Frontal cortex (tissue), 4 donors: ENCODE results near the gene PTPRN2. TPM values are rescaled to one million over a fixed set of nuclear protein-coding genes. Genes with fewer than 3 reads are reported as not detected.

ENCODE experiments used
- DNase-seq, 2 donors: peaks; one replicate each; pipeline ENCODE4 v3.0.0; 2012; ENCODE audit warnings: low spot score in 2 of 2
- FAIRE-seq: peaks from 2 replicates; lab custom pipeline; 2012; peaks lifted over from hg19 to GRCh38; lab: Jason Lieb, UNC
- total RNA-seq: library from RNA; depleted of rRNA; stranded (reverse); fragments of >200 nt; gene quantifications from one replicate; pipeline ENCODE4 v1.2.3, GENCODE V29; 2014
- donor health status: control.
- donor health status: control.
- donor health status: control.

PTPRN2 gene
- total RNA-seq, 1 donor from 2014 or later: 52.2 TPM

DNA sequence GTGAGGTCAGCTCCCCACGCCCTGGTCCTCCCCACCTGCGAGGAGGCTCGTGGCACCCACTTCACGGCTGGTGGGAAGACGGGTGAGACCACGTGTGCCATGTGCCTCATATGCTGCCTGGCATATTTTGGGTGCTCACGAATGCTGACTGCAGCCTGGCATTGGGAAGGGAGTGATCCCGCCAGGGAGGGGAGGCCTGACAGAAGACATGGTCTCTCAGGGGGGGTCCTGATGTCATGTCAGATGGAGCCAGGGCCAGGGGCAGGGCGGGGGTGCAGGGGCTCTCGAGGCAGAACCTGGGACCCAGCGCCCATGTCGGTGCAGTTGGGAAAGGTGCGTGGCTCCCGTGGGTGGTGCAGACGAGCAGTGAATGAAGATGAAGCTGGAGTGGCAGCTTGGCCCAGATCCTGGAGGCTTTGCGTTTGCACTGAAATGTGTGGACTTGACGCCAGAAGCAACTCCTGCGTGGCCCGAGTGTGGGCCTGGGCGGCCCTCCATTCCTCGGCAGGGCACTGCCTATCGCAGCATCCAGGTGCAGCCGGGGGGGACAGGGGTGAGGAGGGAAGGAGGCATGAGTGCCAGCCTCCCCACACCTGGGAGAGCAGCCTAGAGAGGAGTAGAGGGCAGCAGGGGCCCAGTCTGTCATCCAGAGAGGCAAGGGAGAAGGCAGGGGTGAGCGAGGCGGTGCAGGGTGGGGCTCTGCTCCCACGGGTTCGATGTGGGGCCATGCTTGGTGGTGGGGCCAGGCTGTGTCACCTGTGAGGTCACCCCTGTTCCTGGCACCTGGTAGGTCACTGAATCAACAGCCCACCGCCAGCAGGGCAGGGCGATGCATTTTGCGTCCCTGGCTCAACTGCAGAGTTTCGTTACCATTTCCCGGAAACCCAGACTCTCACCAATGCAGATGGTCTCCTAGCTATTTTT is 865.2 kb downstream of the PTPRN2 start:
- DNase-seq (no peak), FAIRE-seq (no peak)

DNA sequence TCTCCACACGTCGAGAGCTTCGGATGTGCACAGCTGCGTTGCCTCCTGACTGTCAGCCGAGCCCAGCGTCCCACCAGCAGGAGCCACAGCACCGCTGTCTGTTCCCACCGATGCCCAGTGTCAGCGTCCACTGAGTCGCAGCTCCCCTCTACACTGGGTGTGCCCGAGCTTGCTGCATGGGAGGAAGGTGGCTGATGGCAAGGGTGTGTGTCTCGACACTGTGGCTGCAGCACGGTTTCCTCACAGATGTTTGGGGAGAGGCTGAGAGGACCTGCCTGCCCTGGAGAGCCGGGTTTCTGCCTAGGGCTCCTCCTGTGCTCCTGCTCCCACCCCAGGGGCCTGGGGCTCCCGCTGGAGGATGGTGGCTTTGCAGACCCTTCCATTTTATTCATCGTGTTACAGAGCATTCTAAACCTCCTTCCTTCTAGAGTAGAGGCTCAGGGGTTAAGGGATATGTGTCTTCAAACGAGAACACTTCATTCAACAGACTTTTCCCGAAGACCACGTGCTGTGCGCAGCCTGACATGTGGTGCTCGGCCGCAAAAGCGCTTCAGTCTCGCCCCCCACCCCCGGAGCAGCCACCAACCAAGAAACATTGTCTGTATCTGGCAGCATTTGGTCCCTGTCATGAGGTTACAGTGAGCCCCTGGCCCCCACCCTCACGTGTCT is 866.0 kb downstream of the PTPRN2 start:
- FAIRE-seq: no peak
- DNase-seq: no peak

DNA sequence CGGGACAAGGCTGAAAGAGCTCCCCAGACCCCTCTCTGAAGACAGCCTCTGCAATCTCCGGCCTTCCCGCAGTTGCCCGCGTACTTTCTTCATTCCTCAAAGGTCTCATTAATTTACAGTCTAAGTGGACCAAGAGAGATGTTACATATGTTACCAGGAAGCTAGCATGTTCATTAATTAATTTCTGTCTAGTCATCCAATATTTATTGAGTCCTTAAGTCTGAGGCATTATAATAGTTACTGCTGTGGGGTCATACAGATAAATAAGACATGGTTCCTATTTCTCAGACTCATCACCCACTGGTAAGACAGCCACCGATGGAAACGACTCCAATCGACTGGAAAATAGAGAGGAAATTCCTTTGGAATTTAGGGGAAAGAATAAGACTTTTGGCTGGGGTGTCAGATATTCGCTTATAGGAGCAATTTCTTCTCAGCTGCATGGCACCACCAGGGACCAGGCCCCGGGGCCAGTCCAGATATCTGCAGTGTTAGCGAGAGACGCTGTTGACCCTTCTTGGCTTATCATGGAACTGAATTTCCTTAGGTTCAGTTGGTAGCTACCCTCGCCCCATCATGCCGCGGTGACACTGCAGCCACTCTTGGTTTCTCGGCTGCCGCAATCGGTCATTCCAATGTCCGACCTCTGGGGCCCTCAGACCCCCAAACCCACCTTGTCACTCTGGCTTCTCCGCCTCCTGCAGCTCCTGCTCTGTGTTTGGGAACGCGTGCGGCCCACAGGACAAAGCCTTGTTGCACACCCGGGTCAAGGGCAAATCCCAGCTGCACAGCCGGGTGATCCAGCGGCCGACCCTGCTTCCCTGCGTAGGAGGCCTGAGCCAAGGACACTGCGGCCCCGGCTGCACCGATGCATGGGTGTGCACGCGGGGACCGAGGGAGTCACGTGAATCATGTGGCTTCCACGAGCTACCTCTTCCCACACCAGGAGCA is 867.6 kb downstream of the PTPRN2 start:
- no peak for FAIRE-seq

DNA sequence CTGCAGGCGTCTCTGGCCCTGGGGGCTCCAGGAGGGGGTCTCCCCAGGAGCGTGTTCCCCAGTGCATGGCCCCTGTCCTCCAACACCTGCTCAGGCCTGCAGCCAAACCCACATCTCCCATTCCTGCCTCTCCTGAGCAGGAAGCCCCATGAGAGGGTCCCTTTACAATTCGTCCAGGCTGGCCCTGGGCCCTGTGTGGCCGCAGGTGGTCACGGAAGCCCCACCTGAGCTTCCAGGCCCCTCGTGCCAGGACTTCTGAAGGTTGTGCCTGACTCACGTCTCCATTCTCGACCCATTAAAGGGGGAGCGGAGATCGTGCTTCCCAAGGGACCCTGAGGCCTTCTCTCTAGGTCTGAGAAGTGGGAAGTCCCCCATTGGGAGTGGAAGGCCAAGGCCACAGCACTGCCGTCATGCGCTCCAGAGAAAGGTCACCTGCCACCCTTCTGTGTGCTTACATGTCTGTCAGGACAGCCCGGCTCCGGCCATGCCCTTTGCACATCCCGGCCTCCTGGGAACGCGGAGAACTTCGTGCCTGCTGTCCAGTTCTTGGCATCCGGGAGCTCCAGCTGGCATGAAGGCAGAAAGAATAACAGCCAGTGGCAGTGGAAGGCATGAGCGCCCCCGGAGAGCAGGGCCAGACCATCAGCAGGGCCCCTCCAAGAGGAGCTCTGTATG is 868.5 kb downstream of the PTPRN2 start:
- FAIRE-seq: no peak
- no peak for DNase-seq

More for the DNA sequence above, 867.6 kb downstream of the PTPRN2 start:
- DNase-seq: no peak

DNA sequence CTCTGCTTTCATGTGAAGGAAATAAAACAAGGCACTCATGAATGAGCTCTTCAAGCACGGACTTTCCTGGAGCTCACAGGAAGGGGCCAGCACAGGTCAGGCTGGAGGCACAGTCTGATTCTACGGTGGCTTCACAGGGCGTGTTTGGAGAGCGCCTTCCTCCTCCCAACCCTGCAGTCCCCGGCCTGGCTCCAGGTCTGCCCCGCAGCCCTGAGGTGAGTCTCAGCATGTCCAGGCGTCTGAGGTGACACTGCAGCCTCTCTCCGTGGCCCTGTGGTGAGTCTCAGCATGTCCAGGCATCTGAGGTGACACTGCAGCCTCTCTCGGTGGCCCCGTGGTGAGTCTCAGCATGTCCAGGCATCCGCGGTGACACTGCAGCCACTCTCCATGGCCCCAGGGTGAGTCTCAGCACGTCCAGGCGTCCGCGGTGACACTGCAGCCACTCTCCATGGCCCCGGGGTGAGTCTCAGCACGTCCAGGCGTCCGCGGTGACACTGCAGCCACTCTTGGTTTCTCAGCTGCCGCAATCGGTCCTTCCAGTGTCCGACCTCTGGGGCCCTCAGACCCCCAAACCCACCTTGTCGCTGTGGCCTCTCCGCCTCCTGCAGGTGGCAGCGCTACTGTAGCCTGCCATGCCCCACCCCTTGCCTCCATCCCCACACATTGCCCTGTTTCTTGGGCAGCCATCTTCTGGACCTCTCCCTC is 869.2 kb downstream of the PTPRN2 start:
- DNase-seq: no peak
- FAIRE-seq: no peak

DNA sequence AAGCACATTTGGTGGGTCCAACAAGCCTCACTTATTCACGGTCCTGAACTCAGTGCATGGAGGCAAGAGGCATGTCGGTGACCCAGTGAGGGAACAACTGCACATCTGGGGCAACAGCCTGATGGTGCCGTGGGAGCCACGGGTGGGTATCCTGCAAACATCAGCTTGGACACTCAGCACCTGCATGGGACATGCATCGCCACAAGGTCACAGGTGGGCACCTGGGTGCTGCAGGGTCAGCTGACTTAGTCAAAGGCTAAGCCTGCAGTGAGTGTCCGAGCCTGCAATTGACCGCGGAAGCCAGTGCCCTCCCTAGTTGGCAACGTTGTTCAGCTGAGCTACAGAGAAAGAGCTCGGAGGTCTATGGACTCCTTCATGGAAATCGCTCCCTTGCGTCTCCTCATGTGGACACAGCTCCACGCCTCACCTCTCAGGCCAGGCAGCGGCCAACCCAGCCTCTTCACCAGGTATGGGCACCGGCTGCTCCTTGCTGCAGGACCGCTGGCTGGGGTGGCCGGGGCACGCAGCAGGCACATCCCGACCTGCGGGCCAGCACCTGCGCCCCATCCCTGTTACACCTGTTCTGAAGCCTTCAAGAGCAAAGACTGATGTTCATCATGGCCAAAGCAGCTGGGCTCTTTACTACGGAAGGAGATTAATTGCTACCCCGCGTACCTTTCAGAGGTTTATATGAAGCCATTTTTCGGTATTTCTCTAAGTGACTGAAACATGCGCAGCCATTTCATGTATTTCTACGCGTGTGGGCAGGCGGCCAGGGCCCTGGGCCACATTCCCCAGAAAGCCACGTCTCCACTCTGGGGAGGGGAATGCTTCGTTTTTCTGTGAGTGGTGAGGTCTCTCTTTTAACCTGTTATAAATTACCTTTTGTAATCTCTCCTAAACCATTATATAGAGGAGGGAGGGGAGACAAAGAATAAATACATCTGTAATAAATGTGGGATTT is 870.1 kb downstream of the PTPRN2 start:
- no peak for DNase-seq
- no peak for FAIRE-seq

DNA sequence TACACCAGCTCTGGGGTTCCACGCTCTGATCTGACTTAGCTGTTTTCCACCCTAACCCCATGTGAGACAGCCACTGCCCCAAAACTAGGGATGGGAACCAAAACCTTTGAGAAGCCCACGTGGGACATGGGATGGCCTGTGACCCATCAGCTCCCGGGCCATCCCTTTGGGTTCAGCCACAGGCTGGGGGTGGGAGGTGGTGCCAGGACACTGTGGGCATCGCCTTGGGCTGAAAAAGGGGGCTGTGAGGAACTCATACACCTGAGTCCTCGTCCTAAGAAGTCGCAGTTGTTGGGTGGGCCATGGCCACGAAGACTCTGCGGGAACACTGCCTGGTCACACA is 871.7 kb downstream of the PTPRN2 start:
- no peak for DNase-seq

DNA sequence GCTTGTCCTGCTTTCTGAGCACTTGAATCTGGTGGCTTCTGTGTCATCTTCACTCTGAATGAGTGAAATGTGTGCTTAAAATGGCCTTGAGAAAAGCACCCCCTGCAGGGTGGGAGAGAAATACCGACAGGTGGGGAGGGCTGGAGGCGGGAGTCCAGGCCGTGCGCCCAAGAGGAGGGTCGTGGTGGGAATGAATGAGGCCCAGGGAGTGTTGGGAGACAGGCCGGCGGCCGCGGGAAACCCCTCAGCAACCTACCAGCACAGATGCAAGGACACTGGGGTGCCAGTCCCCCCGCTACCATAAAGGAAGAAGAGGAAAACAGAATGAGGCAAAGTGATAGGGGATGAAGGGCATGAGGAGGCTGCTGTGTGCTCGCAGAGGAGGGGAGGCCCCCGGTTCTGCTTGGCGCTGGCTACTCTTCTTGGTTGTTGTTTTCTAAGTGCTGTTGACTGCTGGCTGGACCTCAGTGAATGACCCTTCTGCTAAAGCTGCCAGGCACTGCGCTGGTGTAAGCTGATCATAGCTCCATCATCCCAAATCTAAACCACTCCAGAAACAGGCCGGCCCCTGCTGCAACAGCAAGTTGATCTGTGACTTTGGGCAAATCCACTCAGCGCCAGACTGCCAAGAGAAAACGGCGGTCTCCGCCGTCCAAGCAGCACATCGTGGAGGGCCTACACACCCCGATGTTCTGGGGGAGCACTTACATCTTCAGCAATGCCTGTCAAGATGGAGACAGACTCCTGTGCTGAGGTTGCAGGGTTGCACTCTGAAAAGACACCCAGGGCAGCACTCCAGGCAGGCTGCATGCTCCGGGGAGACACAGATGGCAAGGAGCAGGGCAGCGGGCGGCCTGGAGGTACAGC is 872.3 kb downstream of the PTPRN2 start:
- DNase-seq (peak in 1 of 2 donors; percentile 7), FAIRE-seq (no peak)

More for the DNA sequence above, 871.7 kb downstream of the PTPRN2 start:
- no peak for FAIRE-seq

DNA sequence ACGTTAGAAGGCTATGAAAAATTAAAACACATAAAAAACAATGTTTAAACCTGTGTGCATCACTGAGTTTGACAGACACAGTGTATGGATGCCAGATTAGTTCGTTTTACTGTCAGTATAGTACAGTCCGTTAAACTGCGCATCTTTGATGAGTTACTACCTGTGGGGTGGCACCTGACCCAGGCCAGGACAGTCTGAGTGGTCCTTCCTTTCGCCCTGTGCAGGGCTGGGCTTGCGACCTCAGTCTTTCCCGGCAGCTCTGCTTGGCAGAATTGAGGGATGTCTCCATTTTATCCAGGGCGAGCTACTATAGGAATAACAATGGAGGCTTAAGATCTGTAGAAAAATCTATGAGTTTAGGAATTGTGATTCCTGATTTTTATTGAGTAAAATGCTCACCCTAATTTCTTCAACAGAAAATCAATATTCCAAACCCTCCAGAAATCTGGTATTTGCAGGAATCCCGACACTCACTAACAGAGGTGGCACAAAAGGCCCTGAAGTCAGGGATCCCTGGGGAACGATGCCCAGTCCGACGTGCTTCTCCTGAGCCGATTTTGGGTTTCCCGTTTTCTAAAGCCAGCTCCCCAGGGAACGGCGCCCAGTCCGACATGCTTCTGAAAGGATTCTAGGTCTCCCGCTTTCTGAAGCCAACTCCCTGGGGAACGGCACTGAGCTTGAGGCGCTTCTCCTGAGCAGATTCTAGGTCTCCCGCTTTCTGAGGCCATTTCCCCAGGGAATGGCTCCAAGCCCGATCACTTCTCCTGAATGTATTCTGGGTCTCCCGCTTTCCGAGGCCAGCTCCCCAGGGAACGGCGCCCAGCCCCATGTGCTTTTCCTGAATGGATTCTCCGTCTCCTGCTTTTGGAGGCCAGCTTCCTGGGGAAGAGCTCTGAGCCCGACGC is 873.2 kb downstream of the PTPRN2 start:
- FAIRE-seq (no peak), DNase-seq (peak in 1 of 2 donors; percentile 8)

DNA sequence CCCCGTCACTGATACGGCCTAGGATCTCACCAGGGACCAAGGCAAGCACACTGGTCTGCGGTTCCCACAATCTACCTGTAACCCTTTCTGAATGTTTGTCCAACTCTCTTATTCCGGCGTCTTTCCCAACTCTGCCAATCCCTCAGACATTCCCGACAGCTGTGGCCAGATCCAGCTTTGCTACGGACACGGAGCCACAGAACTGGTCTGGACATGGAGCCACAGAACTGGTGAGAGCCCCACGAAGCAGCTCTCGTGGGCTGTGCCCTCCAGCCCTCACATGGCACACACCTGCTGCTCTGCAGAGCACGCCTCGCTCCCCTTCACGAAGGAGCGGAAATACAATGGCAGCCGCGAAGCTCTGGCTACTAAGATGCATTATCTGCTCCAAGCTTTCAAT is 874.0 kb downstream of the PTPRN2 start:
- no peak for FAIRE-seq
- DNase-seq: no peak

DNA sequence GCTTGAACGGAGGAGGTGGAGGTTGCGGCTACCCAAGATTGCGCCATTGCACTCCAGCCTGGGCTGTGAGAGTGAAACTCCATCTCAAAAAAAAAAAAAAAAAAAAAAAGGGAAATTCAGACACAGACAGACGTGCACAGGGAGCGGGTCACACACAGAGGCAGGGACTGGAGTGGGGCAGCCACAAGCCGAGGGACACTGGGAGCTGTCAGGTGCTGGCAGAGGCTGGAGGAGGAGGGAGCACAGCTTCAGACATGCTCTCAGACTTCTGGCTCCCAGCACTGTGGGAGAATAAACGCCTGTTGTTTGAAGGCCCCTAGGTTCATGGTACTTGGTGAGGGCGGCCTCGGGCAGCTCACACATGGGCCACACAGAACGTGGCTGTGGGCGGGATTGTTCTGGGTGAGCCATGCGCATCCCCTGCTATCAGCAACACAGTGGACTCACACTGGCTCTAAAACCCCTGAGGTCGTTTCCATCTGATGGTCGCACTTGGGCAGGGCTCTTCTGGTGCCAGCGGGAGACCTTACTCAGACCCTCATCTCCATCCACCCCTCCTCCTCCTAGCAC is 874.9 kb downstream of the PTPRN2 start:
- FAIRE-seq (no peak), DNase-seq (peak in 1 of 2 donors; percentile 12)

DNA sequence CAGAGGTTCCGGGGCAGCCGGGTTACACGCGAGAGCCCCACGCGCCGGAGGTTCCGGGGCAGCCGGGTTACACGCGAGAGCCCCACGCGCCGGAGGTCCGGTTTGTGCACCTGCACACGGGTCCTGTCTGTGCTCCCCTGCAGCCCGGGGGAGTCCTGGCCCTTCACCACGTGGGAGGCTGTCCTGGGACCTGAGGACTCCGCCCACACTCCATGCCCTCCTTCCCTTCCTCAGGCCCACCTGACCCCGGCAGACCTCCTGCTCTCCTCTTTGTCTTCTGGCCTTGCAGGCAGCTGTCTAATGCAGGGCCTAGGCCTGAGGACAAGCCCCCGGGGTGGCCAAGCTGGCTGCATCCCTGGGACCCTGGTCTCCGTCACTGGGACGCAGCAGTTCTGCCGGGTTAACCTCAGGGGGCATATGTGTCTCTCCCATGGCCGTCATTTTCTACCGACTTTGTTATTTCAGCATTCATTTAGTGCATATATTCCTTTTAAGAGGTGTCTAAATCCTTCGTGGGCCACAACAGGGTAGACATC is 876.2 kb downstream of the PTPRN2 start:
- DNase-seq (peak in 1 of 2 donors; percentile 12), FAIRE-seq (no peak)

DNA sequence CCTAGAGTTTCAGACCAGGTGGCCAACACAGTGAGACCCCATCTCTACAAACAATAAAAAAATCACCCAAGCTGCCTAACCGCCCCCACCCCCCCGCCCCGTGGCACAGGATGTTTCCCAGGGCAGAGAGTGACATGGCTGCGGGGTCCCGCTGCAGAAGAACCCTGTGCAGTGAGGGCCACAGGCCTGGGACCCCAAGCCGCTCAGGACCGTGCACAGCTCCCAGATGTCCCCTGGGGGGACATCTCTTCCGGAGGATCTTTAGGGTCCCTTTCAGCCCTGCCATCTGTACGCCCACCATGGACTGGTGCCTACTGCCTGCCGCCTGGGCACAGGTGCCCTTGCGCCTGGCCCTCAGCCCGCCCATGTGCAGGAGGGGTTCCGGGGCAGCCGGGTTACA is 877.2 kb downstream of the PTPRN2 start:
- no peak for FAIRE-seq
- DNase-seq: no peak

DNA sequence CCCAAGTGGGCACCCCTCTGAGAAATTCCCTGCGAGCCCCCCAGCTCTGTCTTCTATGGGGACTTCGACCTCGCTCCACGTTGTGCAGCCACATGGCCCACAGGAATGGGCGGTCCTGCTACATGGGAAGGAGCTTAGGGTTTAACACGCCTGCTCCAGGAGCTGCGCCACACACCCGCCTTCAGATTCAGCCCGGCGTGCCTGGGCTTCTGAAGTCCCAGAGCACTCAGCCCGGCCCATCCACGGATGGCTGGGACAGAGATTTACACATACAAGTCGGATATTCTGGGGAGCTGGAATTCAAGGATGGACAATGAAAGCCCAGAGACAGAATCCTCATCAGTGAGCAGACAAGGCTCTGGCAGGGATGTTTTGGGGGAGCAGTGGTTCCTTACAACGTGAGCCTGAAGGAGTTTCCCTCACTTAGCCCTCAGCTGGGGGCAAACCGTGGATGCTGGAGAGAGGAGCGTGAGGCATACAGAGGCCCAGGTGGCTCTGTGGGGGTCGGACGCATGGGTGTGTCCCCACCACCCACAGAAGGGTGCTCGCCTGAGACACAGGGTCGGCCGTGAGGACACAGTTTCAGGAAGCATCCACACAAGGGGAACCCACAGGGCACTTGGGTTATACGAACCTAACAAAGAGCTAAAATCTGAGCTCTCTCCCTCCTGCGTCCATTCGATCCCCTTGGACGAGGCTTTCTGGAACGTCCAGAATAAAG is 877.9 kb downstream of the PTPRN2 start:
- FAIRE-seq: no peak

DNA sequence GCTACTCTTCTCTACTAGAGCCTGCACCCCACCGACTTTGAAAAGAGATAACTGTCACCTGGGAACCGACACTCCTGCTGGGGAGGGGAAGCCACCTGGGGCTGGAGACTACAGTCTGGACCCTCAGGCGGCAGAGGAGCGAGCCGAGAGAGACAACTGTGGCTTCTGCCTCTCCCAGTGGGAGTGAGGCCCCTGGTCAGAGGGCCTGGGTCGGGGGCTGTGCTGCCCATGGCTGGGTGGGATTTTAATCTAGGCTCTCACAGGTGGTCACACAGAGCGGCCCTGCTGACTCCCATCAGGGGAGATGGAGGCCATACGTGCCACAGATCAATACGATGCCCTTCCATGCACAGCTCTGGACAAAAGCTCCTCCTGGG is 878.7 kb downstream of the PTPRN2 start:
- FAIRE-seq (no peak), DNase-seq (no peak)

More for the DNA sequence above, 877.9 kb downstream of the PTPRN2 start:
- DNase-seq: no peak
